Measurements from ENCODE around the gene PSMG2. TPM values are rescaled to one million over a fixed set of nuclear protein-coding genes. Genes with fewer than 3 reads are reported as not detected.
A peak's percentile ranks its signal among the peaks of the same experiment; 100 is the strongest.

PSMG2 gene
- polyA plus RNA-seq, 1 donor: 81.6 TPM

DNA sequence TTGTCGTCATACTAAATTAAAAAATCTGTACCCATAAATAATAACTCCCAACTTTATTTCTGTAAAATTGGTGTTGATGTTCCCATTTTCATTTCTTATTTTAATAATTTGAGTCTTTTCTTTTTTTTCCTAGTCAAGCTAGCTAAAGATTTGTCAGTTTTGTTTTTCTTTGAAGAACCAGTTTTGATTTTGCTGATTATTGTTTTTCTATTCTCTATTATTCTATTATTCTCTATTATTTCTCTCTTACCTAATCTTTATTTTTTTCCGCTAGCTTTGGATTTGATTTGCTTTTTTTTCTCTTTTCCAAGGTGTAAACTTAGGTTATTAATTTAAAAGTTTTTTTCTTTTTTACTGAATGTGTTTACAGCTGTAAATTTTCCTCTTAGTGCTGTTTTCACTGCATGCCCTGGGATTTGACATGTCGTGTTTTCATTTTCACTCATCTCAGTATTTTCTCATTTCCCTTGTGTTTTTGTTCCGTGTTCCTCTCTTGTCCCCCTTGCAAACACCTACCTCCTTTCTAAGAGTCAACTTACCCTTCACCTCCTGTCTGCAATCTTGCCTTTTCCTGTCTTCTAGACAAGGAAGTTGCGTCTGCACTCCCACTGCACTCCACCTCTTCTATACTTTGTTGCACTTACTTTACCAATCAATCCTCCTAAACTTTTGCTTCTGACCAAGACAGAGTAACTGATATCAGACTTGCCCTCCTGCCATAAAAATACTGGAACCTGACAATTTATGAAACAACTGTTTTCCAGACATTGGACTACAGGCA, 18.8 kb downstream of the PSMG2 start:
- H3K4me3 ChIP-seq (ENCODE audit: low read length): no peak overlapping the region
- no peaks in the 10 kb centered on the region for H3K4me1 ChIP-seq (ENCODE audit: control insufficient read depth, insufficient read depth, low read length)
- no peaks in the 10 kb centered on the region for H3K27me3 ChIP-seq (ENCODE audit: control insufficient read depth, insufficient read depth, low read length)
- DNase-seq: no peak
- no peak overlapping the region for H3K27ac ChIP-seq (ENCODE audit: low read length)
- peaks cover 61% of the 10 kb centered on the region for H3K36me3 ChIP-seq (ENCODE audit: control insufficient read depth, insufficient read depth, low read length)
- no peaks in the 10 kb centered on the region for H3K9me3 ChIP-seq (ENCODE audit: control insufficient read depth, low read depth, low read length)
- 100% methylated on average over 2 of the region's 5 CpGs for WGBS (ENCODE audit: insufficient coverage, low lambda C conversion rate)

DNA sequence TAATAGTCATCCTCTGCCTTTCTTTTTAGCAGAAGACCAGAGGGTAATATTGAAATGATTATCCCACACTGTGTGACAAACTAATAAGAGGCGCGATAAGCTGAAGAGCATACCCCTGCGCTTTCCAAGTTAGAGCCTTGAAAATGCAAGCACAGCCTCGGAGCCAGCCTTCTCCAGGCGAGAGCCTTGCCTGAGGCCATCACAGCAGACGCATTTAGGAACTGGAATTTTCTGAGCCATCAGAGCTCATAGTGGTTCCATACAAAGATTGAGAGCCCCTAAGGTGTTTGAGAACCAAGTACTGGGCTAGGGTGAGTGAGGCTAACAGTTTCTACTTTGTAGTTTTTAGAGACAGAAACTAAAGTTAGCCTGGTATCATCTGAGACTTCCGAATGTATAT, 19.9 kb downstream of the PSMG2 start:
- H3K27me3 ChIP-seq (ENCODE audit: control insufficient read depth, insufficient read depth, low read length): no peaks in the 10 kb centered on the region
- no peak overlapping the region for H3K27ac ChIP-seq (ENCODE audit: low read length)
- H3K36me3 ChIP-seq (ENCODE audit: control insufficient read depth, insufficient read depth, low read length): peaks cover 51% of the 10 kb centered on the region
- H3K4me1 ChIP-seq (ENCODE audit: control insufficient read depth, insufficient read depth, low read length): no peaks in the 10 kb centered on the region
- no peak for DNase-seq
- no peaks in the 10 kb centered on the region for H3K9me3 ChIP-seq (ENCODE audit: control insufficient read depth, low read depth, low read length)
- WGBS (ENCODE audit: insufficient coverage, low lambda C conversion rate): no CpG with 5 or more reads among the region's 7 CpGs
- no peak overlapping the region for H3K4me3 ChIP-seq (ENCODE audit: low read length)

DNA sequence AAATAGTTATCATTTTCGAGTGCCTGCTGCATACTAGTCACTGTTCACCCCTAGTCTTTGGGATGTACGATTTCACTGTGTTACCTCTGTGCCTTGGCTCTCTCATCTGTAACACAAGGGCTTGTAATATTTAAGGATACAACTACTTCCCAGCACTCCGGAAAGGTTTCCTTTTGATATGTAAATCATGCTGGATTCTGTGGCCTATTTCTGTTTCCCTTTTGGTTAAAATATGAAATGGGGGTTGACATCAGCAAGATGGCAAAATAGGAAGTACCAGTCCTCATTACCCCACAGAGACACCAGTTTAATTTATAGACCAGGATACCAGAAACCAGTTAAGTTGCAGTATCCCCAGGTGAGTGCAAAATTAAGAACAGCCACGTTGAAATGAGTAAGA, 23.5 kb downstream of the PSMG2 start:
- 100% methylated on average over 1 of the region's 4 CpGs for WGBS (ENCODE audit: insufficient coverage, low lambda C conversion rate)
- DNase-seq: no peak
- H3K4me3 ChIP-seq (ENCODE audit: low read length): no peak overlapping the region
- H3K4me1 ChIP-seq (ENCODE audit: control insufficient read depth, insufficient read depth, low read length): no peaks in the 10 kb centered on the region
- H3K36me3 ChIP-seq (ENCODE audit: control insufficient read depth, insufficient read depth, low read length): peaks cover 27% of the 10 kb centered on the region
- H3K27me3 ChIP-seq (ENCODE audit: control insufficient read depth, insufficient read depth, low read length): no peaks in the 10 kb centered on the region
- H3K9me3 ChIP-seq (ENCODE audit: control insufficient read depth, low read depth, low read length): peaks cover 3% of the 10 kb centered on the region
- no peak overlapping the region for H3K27ac ChIP-seq (ENCODE audit: low read length)

DNA sequence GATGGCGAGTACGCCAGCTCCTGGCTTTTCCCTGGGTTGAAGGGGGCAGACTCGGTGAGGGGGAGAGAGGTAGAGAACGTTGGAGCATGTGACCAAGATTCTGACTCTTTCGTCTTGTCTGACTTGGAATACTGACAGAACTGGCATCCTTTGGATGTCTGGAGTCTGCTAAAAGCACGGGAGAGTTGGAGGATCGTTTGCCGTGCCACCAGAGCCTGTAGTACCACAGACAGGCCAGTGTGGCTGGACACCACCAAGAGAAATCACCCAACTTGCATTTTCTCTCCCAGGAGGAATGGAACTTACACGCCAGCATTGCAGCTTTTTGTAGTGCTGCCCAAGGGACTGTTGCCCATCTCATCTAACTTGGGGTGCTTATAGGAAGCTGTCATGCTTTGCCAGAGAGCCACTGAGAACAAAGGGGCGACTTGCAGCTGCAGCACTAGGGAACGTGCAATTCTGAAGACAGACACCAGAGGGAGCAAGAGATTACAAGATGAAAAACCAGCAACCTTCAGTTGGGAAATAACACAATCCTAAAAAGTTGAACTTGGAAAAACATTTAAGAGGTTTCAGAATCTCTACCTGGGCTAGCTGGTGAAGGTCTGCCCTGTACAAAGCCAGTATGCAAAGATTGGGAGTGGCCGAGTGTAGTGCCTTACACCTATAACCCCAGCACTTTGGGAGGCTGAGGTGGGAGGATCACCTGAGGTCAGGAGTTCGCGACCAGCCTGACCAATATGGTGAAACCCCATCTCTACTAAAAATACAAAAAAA, 24.1 kb downstream of the PSMG2 start:
- no peak overlapping the region for H3K4me3 ChIP-seq (ENCODE audit: low read length)
- H3K4me1 ChIP-seq (ENCODE audit: control insufficient read depth, insufficient read depth, low read length): no peaks in the 10 kb centered on the region
- no peaks in the 10 kb centered on the region for H3K27me3 ChIP-seq (ENCODE audit: control insufficient read depth, insufficient read depth, low read length)
- peak; percentile 44 to 49 for DNase-seq
- H3K9me3 ChIP-seq (ENCODE audit: control insufficient read depth, low read depth, low read length): peaks cover 3% of the 10 kb centered on the region
- no CpG with 5 or more reads among the region's 14 CpGs for WGBS (ENCODE audit: insufficient coverage, low lambda C conversion rate)
- no peak overlapping the region for H3K27ac ChIP-seq (ENCODE audit: low read length)
- peaks cover 24% of the 10 kb centered on the region for H3K36me3 ChIP-seq (ENCODE audit: control insufficient read depth, insufficient read depth, low read length)

DNA sequence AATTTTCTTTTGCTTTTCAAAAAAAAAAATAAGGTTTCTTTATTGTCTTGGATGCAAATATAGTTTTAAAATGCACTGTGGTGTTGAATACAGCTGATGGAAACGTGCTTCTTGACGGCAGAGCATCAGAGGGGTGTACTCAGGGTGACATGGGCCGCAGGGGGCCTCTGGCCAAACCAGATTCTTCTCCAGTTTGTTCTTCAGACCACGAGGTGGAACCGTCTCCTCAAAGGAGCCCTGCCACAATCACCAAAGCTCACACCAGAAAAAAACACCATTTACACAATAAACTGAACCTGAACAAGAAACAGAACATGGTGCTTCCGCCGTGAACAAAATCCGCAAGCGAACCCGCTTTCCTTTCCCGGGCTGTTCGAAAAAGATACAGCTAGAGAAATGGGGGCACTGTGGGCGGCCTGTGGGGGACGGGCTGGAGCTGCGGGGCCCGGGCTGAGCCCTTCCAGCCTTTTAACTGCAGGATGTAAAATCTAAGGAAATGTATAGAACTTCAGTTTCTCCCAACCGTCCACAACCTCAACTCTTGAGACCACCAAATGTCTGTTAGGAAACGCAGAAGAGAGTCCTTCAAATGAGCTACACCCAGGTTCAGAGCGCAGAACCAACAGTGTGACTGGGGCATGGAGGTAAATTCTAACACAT, 34.5 kb downstream of the PSMG2 start:
- WGBS (ENCODE audit: insufficient coverage, low lambda C conversion rate): no CpG with 5 or more reads among the region's 19 CpGs
- Histone ChIP-seq H3K27ac (ENCODE audit: low read length) (no peak overlapping the region), H3K9me3 (ENCODE audit: control insufficient read depth, low read depth, low read length) (no peaks in the 10 kb centered on the region), H3K4me3 (ENCODE audit: low read length) (no peak overlapping the region), H3K4me1 (ENCODE audit: control insufficient read depth, insufficient read depth, low read length) (no peaks in the 10 kb centered on the region), H3K27me3 (ENCODE audit: control insufficient read depth, insufficient read depth, low read length) (no peaks in the 10 kb centered on the region), H3K36me3 (ENCODE audit: control insufficient read depth, insufficient read depth, low read length) (no peaks in the 10 kb centered on the region)
- DNase-seq: no peak

DNA sequence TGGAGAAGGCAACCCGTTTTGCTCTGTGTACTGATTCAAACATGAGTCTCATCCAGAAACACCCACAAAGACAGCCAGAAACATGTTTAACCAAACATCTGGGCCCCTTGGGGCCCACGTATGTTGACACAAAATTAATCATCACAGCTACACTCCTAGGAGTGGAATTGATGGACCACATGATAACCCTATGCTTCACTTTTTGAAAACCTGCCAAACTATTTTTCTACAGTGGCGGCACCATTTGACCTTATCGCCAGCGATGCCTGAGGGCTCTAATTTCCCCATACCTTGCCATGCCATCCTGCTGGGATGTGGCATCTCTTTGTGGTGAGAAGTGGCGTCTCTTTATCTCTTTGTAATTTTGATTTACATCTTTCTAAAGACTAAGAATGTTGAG, 38.5 kb downstream of the PSMG2 start:
- Histone ChIP-seq H3K27me3 (ENCODE audit: control insufficient read depth, insufficient read depth, low read length) (no peaks in the 10 kb centered on the region), H3K36me3 (ENCODE audit: control insufficient read depth, insufficient read depth, low read length) (no peaks in the 10 kb centered on the region), H3K9me3 (ENCODE audit: control insufficient read depth, low read depth, low read length) (no peaks in the 10 kb centered on the region), H3K27ac (ENCODE audit: low read length) (no peak overlapping the region), H3K4me3 (ENCODE audit: low read length) (no peak overlapping the region), H3K4me1 (ENCODE audit: control insufficient read depth, insufficient read depth, low read length) (no peaks in the 10 kb centered on the region)
- WGBS (ENCODE audit: insufficient coverage, low lambda C conversion rate): no CpG with 5 or more reads among the region's 6 CpGs
- DNase-seq: no peak

DNA sequence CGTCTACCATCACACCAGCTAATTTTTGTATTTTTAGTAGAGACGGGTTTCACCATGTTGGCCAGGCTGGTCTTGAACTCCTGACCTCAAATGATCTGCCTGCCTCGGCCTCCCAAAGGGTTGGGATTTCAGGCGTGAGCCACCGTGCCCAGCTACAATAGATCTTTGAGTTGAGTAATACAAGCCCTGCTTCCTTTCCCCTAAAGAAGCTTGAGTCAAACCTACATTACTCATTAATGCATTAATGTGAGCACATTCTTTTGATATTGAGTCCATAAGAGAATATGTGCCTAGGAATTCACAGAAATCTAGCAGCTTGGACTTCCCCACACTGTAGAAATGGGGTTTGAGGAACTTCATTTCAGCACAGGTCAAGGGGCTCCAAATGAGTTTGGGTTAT, 39.6 kb downstream of the PSMG2 start:
- H3K27me3 ChIP-seq (ENCODE audit: control insufficient read depth, insufficient read depth, low read length): no peaks in the 10 kb centered on the region
- H3K36me3 ChIP-seq (ENCODE audit: control insufficient read depth, insufficient read depth, low read length): no peaks in the 10 kb centered on the region
- no peaks in the 10 kb centered on the region for H3K9me3 ChIP-seq (ENCODE audit: control insufficient read depth, low read depth, low read length)
- no peak overlapping the region for H3K4me3 ChIP-seq (ENCODE audit: low read length)
- H3K4me1 ChIP-seq (ENCODE audit: control insufficient read depth, insufficient read depth, low read length): no peaks in the 10 kb centered on the region
- WGBS (ENCODE audit: insufficient coverage, low lambda C conversion rate): no CpG with 5 or more reads among the region's 5 CpGs
- no peak overlapping the region for H3K27ac ChIP-seq (ENCODE audit: low read length)
- DNase-seq: no peak

DNA sequence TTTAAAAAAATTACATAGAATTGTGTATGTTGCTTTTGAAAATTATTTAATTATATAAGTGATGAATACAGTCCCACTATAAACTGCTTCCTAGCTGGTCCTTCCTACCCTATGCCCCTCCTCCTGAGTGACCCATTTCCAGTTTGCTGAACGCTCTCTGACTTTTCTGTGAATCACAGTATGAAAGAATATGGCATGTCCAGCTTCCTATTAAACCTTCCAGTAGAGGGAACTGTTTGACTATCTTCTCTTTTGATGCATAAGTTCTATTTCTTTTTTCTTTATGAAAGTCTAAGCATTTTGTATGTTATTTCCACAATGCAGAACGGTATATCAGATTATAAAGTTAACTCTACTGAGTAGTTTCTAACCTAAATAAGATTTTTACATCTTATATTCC, 41.3 kb downstream of the PSMG2 start:
- no peaks in the 10 kb centered on the region for H3K27me3 ChIP-seq (ENCODE audit: control insufficient read depth, insufficient read depth, low read length)
- peak; percentile 14 to 27 for DNase-seq
- no peak overlapping the region for H3K27ac ChIP-seq (ENCODE audit: low read length)
- WGBS (ENCODE audit: insufficient coverage, low lambda C conversion rate): 8% methylated on average over 2 of the region's 2 CpGs
- no peaks in the 10 kb centered on the region for H3K9me3 ChIP-seq (ENCODE audit: control insufficient read depth, low read depth, low read length)
- no peaks in the 10 kb centered on the region for H3K4me1 ChIP-seq (ENCODE audit: control insufficient read depth, insufficient read depth, low read length)
- H3K36me3 ChIP-seq (ENCODE audit: control insufficient read depth, insufficient read depth, low read length): no peaks in the 10 kb centered on the region
- no peak overlapping the region for H3K4me3 ChIP-seq (ENCODE audit: low read length)

DNA sequence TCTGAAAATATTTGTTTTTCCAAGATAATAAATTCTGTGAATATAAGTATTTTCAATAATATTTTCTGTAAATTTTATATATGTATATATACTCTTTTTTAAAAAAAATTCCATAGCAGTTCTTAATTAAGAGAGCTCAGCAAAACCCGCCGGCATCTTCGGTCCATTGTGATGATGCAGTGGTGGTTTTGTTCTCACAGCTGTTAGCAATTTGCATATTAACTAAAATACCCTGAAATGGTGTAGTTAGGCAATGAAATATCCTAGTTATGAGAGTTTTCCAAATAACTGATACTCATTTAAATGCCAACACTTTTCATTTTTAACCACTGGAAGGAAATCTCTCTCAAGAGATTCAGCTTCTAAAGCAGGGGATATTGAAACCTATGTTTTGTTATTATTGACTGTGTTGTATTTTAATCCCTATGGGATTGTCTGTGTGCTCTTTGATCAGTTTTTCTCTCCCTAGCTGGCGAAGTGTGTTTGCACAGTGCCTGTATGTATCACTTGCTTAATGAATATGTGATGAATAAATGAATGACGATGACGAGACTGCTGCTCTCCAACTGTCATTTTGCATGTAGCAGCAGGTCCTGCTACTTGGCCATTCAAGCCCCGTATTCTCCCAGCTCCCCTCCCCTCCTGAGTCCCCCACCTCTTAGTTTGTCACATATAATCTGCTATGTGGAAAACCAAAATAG, 42.4 kb downstream of the PSMG2 start:
- no peaks in the 10 kb centered on the region for H3K9me3 ChIP-seq (ENCODE audit: control insufficient read depth, low read depth, low read length)
- 83% methylated on average over 2 of the region's 7 CpGs for WGBS (ENCODE audit: insufficient coverage, low lambda C conversion rate)
- H3K36me3 ChIP-seq (ENCODE audit: control insufficient read depth, insufficient read depth, low read length): no peaks in the 10 kb centered on the region
- H3K4me1 ChIP-seq (ENCODE audit: control insufficient read depth, insufficient read depth, low read length): no peaks in the 10 kb centered on the region
- DNase-seq: no peak
- H3K4me3 ChIP-seq (ENCODE audit: low read length): no peak overlapping the region
- H3K27me3 ChIP-seq (ENCODE audit: control insufficient read depth, insufficient read depth, low read length): no peaks in the 10 kb centered on the region
- no peak overlapping the region for H3K27ac ChIP-seq (ENCODE audit: low read length)

Measured in large intestine (tissue), 3 donors.